HG03196 (cell line): ENCODE results near the gene EML1.

Experiments
- ATAC-seq: cut with Tn5 transposase; IDR thresholded peaks from one replicate; pipeline ENCODE4 v1.9.1; 2021; ENCODE audit not compliant: unreplicated experiment

The EML1 gene

GRCh38 chr14:99777951-99778350 is 15.3 kb upstream of the EML1 start:
- ATAC-seq: no peak

DNA sequence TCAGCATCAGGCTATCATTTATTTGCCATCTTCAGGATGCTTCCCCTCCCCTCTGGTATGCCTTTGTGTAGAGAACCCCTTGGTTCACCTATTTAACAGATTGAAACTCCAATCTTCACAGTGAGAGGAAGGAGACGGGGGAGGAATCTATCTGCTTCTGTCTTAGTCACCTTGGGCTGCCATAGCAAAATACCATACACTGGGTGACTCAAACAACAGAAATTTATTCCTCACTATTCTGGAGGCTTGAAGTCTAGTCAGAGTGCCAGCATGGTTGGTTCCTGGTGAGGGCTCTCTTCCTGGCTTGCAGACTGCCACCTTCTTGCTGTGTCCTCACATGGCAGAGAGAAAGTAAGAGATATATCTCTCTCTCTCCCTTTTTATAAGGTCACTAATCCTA is 13.5 kb upstream of the EML1 start:
- no peak for ATAC-seq

- no peak for ATAC-seq
Observed at GRCh38 chr14:99780690-99781089, 12.5 kb upstream of the EML1 start.

DNA sequence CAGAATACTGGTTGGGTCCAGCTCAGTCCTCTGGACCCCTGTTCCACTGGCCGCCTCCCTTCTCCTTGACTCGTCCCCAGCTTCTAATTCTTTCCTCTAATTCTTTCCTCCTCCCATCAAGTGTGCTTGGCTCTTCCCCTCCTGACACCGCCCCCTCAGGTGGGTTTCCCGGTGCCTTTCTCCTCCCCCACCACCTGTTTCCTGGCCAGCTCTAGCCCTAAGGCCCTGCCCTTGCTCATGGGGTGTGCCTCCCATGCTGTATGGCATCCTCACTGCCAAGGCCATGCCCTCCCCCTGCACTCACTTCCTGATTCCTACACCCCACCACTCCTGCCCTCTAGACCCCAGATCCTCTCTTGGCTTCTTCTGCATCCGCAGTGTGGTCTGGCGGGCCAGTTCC is 12.1 kb upstream of the EML1 start:
- no peak for ATAC-seq

GRCh38 chr14:99781853-99782610 is 11.2 kb upstream of the EML1 start:
- no peak for ATAC-seq

DNA sequence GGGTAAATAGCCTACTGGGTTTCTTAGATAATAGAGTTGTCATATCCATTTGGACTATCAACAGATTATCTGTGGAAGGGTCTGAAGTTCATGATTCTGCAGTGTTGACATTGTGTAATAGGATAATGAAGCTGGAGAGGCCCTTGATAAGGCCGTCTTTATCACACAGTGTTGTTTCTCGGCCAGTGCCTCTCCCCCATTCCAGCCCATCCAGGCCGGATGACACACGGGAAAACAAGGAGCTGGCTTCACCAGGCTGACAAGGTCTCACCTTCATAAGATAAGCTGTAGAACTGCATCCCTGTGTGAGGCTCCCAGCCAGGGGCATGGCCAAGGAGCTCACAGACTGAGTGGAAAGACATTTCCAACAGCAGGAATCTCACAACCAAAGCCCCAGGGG is 8.7 kb upstream of the EML1 start:
- no peak for ATAC-seq

GRCh38 chr14:99785426-99785825 is 7.8 kb upstream of the EML1 start:
- no peak for ATAC-seq

- no peak for ATAC-seq
Observed at GRCh38 chr14:99786511-99786989, 6.7 kb upstream of the EML1 start.

DNA sequence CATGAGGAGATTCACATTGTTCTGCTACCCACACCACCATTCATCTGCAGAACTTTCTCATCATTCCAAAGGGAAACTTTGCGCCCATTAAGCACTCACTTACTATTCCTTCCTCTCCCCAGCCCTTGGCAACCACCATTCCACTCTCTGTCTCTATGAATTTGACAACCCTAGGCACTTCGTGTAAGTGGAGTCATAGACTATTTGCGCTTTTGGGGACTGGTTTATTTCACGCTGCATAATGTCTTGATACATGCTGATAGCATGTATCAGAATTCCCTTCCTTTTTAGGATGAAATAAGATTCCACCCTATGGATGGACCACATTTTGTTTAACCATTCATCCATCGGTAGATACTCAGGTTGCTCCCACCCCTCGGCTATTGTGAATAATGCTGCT is 4.5 kb upstream of the EML1 start:
- no peak for ATAC-seq

- no peak for ATAC-seq
Observed at GRCh38 chr14:99789581-99789980, 3.6 kb upstream of the EML1 start.

GRCh38 chr14:99790201-99790977 is 2.8 kb upstream of the EML1 start:
- ATAC-seq: no peak

- ATAC-seq: no peak
Observed at GRCh38 chr14:99790978-99791376, 2.2 kb upstream of the EML1 start.

GRCh38 chr14:99791476-99792209 is 1.6 kb upstream of the EML1 start:
- ATAC-seq: no peak

DNA sequence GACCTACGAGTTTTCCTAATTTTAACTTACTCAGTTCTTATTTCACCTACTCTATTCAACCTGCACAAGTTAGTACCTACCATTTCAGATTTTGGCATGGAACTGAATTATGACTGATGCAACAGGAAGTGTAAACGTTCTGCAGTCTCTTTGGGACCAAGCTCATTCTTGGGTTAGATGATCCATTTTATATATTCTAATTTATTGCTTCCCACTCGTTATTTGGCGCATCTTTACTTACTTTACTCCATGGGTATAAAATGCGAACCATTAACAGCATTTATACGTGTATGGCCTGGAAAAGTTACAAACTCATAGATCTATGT is 1.0 kb upstream of the EML1 start:
- no peak for ATAC-seq

DNA sequence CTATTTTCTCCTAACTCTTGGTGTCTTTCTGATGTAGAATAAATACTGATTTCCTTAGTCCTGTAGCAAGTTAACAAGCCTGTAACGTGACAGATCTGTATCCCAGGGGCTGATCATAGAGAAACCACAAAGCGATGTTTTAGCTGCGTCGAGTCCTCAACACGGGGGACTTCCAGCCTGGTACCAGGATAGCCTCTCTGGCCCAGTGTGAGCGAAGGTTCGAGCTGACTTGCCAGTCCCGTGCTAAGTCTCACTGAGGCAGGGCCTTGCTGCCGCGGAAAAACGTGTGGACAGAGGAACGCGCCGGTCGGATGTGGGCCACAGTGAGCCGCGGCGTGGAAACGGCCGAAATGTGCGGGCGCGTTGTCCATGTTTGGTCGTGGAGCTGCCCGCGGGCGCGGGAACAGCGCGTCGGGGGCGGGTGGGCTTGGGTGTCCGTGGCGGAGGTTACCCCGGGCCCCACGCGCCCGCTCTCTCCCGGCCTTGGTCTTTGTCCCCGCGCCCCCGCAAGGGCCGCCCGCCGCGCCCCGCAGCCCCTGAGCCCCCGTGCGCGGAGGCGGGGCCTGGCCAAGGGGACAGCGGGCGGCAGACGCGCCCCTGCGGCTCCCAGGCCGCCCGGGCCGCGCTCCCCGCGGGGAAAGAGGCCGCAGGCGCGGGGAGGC is 531 bp upstream of the EML1 start:
- no peak for ATAC-seq

GRCh38 chr14:99794151-99794780 is 1.1 kb downstream of the EML1 start:
- no peak for ATAC-seq

DNA sequence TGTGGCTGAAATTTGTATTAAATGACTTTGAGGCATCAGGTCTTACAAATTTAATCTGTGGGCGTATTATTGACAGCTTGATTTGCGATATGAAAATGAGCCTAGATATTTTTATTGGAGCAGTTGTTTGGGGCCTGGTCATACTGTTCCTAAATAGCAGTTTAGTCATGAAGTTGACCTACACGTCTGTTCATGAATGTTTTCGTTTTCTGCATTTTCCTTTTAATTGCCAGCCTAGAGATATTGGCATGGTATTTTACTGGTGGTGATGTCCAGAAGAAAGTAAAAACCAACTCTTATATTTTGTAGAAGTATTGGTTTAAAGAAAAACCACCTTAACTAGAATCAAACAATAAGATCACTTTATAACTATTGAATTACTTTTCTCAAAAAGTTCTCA is 1.8 kb downstream of the EML1 start:
- ATAC-seq: no peak

- no peak for ATAC-seq
Observed at GRCh38 chr14:99797231-99797630, 4.0 kb downstream of the EML1 start.

DNA sequence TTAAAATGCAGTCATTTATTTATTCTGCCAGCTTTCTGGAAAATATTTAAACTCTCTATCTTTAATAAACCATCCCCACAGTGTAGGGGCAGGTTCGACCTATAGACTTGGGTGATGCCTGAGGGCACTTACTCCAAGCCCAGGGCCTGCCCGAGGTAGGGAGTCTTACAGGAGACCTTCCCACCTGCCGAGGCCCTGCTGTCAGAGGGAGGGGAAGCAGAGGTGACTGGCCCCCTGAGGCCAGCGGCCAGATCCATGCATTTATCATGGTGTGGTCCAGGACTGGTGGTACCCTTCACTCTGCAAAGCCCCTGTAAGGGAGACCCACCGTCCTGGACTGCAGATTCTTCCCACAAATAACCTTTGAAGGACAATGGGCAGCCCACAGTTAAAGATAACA is 7.6 kb downstream of the EML1 start:
- ATAC-seq: no peak

DNA sequence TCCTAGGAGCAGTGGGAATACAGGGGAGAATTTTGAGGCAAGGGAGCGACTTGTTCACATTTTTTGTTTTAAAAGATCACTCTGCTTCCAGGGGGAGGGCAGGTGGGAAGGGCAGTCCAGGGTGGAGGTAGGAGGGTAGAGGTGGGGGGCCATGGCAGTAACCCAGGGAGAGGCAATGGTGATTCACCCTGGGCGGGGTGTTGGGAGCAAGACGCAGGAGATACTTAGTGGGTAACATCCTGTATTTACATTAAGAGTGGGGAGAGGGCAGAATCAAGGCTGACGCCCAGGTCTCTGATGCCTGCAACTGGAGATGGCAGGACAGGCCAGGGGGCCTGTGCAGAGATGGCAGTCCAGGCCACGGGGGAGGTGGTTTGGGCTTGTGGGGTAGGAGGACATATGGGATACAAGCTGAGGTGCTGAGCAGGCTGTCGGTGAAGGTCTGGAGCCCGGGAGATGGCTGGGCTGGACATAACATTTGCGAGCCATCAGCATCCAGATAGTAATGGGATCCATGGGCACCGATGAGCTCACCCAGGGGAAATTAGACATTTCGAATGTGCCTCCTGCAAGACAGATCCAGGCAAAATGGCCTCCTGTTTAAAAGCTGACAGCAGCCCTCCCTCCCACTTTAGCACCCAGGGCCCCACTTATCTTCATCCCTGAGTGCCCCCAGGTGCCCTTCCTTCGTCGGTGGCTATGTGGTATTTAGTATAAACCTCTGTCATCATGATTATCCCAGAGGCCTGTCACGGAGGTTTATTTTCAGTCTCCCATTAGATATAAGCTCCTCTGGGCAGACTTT is 9.3 kb downstream of the EML1 start:
- no peak for ATAC-seq
